Embryonic facial prominence (tissue), 1 donor: ENCODE data around the gene ETV6.
A peak's percentile ranks its signal among the peaks of the same experiment; 100 is the strongest.

ENCODE experiments used
- DNase-seq: peaks from one replicate; pipeline ENCODE4 v3.0.0-alpha.2; 2016; ENCODE audit errors: extremely low spot score

ETV6 gene

DNA sequence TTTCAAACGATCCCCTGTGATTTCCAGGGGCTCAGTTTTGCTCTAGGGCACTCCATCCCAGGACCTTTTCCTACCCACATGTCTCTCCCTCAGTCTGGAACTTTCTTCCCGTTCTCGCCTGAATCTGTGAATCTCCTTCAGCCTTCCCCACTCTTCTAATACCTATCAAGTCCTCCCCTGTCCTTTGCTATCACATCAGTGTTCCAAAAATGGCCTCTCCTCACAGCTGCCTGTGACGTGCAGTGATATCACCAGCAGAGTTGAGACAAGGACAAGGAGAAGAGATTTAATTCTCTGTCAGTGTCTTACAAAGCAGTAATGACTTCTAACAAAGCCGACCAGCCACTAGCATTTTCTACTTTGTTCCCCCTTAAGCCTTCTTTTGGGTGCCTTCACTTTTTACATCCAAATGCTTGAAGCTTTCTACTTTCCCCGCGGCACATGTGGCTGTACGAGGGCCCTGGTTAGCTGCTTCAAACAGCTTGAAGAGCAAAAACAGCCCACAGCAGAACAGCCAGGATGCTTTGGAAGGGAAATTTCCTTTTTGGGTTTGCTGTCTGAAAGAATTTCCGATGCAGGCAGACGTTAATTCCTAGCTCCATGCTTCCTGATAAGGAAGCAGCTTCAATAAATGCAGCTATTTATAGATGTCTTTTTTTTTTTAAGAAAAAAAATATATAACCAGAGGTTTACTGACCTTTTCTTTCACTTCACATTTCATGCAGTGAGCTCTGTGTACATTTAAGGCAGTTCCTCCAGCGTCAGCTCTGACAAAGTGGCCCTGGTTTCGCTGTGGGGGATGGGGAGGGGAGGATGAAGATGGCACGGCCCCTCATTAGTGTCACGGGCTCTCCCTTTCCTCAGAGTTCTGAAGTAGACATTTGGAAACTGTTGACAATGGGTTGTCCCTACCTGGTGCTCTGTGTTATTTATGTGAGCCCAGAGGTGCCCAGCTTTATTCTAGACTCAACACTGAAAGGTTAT is 109.3 kb downstream of the ETV6 start:
- DNase-seq: no peak

DNA sequence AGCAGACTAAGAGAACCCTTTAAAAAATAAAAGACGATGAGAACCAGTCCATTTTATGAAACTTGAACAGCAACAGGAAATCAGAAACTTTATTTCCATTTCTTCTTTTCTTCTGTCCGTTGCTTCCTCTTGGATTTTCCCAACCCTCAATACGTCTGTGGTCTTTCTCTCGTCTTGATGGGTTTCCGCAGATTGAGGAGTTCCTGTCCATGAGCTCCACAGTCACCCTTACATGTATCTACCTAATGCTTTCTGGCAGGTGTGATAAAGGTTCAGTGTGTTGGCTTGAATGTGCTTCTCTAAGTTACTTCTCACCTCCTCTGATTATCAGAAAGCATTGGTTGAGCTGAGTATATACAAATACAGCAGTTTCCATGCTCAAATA is 110.0 kb downstream of the ETV6 start:
- no peak for DNase-seq

DNA sequence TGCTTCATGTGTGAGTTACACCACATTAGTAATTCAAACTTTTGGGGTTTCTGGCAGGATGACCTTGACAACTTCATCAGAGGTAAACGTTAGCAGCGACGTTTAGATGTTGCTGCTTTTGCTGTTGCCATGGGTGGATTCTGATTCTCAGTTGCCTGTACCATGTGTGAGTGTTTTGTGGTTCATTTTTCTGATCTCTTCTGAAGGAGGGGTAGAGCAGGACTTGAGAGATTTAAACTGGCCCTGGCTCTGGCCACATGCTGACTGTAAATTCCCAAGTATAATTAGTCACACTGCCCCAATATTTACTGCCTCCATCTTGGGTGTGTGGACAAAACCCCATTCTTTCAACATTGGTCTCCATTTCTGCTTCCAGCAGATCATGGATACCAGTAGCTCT is 110.4 kb downstream of the ETV6 start:
- no peak for DNase-seq

DNA sequence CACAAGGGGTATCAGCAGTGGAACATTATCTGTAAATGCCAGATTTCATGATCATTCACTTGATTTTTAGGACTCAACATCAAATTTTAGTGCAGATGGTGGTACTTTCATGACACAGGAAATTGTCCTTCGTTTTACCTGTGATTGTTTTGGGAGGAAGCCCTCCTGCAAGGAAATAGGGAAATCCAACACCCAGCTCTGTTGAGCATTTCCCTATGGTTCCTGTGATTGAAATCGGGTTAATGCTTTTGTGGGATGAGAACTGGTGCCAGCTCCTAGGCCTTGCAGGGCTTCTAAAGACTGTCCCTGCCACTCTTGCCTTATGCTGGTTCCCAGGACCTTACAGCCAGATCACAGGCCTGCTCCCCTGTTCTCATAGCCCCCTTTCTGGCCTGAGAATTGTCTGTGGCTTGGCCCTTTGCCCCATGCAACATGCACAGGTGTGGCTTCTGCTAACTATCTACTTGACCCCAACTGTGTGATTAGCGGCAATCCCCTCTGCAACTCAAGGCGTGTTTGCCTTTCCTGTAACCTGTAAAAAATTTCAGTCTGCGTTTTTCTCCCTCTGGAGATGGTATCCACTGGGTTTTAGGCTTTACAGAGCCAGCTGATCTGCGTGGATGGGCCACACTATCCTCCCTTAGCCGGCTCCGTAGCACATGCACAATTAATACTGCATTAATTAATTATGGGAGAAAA is 112.5 kb downstream of the ETV6 start:
- no peak for DNase-seq

DNA sequence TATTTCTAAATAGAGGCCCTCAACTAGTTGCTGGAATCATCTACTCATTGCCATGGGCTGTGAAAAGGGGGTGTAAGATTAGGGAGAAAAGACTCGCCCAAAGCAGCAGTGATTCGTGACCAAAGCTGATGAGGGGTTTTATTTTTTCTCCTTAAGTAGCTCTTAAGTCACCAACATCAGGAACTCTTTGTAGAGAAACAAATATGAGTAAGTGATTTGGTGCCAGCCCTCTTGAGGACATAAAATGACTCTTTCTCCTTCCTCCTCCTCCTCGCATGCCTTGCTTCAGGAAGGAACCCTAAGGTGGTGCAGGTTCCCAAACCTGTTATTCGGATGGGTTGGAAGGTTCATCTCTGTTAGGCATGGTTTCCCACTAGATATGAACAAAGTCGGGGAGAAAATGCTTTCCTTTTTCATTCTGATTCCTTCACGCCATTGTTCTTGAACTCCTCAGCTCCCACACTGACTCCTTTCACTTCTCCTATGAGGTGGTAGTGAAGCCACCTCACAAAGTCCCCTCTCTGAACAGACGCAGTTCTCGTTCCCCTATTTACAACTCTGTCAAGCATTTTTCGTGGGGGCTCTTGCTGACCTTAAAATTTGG is 113.4 kb downstream of the ETV6 start:
- no peak for DNase-seq

DNA sequence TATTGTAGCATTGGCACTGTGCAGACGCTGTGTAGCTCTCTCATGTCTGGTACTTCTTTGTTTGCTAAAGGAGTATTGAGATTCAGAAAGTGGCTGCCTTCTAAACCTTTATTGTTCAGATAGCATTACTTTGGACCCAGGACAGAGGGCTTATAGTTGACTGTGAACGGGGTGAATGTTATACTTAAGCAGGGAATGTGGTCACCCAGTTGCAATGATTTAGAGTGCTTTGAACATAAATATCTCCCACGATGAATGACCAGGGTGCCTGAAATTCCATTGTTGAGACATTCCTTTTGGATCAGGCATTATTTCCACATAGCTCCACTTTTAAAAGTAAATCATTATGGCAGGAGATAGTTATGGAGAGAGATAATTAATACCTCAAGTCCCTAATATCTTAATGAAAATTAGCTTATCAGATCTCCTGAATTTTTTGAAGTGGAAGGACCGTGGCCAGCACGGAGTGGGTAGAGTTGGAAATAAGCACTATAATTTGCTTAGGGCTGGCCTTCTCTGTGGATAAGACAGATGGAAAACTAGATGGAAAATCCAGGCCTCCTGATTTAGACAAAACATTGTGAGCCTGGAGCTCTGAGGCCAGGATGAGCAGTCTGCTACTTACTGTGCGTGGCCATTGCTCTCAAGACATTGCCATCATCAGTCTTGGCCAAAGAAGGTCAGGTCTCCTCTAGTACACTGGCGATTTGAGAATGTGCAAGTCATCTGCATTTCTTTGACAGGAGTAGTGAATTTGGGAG is 114.5 kb downstream of the ETV6 start:
- no peak for DNase-seq

DNA sequence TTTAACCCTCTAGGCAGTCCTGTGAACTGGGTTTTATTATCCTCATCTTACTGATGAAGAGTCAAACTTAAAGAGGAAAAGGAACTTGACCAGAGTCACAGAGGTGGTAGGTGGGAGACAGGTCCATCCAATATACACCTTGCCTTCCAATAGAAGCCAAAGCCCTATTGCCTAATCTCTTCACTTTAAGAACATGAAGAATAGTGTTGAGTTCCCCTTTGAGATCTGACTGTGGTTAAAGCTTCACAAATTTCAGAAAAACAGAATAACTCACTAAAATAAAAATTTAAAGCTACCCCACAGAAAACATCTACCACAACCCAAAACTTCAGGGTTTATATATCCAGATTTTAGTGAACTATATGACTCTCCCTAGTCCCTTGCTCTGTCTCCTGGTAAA is 115.4 kb downstream of the ETV6 start:
- DNase-seq: no peak

DNA sequence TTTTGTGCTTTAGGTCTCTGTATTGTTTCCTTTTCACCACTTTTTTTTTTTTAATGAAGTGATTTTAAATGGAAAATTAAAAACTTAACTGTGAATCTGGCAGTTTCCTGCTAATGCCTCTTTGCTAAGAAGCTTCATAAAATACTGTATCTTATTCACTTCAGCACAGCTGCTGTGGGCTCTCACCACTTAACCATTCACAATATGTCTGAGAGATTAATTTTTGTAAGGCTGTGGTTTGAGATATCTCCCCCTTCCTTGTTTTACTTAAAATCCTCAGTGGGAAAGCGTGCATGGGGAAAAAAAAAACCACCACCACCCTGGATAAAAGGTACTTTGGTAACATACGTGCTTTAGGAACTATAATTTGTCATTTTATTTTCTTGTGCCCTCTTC is 115.9 kb downstream of the ETV6 start:
- DNase-seq: no peak

DNA sequence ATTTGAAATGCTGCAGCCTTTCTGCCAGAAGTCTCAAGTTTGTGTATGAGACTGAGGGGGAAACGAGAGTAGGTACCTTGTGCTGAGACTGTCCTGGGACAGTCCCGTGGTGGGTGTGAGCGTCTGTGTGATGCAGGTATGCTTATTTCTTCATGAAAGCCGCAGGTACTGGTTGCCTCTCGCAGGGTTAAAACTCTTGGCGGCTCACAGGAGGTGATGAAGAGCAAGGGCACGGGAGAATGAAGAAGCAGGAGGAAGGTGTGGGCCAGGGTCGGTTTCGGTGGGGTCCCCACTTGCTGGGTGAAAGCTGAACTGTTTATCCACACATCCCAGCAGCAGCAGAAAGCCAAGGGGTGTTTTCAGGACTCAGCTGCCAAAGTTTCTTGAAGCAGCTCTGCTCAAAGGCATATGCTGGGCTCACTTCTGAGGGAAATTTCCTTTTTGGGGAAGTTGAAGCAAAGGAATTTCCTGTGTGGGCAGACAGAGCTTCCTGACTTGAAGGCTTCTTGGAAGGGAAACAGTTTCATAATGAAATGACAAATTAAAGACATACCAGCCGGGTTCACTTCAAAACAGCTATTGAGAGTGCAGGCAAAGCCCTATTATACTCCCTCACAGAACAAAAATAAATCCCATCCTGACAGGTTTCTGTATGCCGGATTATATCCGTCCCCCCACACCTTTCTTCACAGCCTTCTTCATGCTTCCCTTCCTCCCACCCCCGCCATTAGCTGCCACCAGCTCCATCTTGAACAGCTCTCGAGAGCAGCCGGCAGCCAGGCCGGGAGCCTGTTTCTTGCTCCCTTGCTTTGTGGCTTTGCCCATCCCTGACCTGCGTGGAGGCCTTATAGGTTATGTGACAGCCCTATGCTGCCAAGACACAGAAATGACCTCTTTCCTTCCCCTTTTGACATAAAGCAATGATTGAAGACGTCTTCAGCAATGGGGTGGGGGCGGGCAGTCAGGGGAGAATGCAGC is 116.6 kb downstream of the ETV6 start:
- DNase-seq: peak; percentile 46

DNA sequence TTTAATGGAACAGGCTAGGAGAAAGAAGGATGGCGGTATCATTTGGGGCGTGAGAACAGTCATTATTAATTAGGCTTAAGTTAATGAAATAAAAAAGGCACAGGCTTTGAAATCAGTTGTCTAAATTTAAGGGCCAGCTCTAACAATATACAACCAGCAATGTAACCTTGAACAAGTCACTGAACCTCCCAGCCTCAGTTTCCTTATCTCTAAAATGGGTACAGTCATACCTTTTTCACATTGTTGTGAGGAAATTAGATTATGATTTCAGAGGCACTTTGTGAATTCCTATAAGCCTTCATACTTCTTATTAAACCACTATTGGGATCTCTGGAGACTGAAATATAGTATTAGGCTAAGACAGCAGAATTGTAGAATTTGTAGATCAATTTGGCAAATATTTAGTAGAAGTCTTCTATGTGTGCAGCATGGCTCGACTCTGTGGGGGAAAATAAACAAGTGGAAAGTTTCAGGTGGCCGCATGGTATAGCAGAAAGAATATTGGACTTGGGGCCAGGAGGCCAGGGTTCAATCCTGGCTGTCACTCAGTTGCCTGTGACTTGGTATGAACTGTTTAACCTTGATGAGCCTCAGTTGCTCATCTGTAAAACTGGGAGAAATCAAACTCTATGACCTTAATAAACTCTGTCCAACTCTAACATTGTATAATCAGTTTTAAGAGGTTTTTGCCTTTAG is 117.7 kb downstream of the ETV6 start:
- no peak for DNase-seq

DNA sequence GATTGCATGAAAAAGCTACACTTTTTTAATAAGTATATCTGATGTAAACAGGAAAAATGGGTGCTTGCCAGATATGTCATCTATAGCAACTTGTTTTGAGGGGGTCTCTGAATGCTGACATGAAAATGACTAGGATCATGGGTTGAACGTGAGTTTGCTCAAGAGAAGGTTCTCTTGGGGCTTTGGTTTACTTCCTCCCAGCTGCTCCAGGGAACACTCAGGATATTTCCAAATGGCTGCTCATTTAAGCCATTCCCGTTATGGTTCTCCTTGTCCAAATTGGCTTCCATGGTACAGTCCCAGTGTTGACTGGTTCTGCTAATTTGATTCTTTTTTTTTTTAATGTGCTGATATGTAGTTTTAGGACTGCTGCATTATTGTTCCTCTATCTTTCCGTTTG is 118.3 kb downstream of the ETV6 start:
- no peak for DNase-seq

DNA sequence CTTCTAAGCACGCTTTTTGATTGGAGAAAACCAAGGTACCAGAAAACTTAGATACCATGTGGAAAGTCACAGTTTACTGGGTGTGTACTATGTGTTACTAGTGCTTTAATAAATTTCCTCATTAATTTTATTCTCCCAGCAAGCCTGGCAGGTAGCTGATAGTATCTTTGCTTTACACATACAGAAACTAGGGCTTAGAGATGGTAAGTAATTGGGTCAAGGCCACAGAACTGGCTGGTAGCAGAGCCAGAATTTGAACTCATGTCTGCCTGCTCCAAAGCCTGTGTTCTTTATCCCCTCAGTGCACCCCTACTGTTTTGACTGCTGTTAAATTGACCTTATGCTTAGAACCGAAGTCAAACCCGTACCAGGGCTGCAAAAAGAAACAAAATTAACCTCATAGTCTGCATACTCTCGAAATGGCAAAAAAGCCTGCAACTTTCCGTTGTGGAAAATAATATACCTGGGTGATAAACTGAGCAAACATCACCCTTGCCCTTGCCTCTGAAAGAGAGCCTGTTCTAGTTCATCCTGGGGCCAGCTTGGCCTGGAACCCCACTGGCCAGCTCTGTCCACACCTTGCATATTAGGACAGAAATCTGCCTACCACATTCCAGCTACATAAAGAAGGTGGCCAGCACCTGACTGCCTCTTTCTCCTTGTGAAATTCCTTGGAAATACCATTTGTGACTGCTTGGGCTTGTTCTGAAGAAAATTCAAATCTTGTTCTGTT is 118.9 kb downstream of the ETV6 start:
- no peak for DNase-seq

DNA sequence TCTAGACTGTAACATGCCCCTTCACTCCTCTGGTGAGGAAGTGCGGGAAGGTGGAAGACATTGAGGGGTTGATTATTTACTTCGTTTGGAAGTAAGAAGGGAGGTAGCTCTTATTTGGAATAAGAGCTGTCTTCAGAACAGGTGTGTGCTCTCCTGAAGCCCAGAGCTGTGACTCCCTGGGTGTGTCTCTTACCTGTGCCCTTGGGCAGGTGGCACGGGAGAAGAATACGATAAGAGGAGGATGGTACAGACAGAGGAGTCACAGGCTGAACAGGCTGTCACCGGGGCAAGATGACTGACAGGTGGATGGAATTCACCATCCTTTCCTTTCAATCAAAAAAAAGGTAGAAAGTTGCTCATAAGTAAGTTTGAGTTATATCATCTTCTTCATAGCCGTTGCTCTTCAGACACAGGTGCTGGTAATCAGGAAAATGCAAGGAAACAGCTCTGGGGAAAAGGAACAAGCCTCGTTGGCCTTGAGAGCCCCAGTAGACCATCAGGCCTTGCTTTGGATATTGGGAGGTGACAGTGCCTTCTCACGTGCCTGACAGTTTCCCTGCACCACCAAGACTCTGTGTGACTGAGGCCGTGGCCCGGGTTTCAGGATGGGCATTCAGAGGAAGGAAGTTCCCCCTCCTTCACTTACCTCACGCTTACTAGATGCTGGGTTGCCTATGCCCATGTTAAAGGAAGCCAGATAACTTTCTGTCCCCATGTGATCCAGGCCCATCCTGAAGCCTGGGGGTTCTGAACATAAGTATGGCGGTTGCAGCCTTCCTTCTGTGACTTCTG is 120.4 kb downstream of the ETV6 start:
- no peak for DNase-seq

DNA sequence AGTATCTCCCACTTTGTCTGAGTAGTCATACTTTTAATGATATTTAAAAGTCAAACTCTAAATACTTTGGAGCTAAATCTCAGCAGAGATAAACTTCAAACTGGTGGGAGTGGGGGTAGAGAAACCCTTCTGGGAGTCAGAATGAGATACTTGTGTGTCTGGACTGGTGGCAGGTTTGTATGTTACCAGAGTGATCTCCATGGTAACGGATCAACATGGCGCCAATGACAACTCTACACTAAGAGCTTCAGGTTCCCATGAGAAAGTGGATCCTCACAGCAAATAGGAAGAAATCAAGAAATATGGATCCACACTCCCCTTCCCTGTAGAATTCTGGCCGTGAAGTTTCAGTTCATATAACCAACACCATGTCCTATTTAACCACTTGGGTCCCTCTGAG is 121.9 kb downstream of the ETV6 start:
- DNase-seq: no peak

DNA sequence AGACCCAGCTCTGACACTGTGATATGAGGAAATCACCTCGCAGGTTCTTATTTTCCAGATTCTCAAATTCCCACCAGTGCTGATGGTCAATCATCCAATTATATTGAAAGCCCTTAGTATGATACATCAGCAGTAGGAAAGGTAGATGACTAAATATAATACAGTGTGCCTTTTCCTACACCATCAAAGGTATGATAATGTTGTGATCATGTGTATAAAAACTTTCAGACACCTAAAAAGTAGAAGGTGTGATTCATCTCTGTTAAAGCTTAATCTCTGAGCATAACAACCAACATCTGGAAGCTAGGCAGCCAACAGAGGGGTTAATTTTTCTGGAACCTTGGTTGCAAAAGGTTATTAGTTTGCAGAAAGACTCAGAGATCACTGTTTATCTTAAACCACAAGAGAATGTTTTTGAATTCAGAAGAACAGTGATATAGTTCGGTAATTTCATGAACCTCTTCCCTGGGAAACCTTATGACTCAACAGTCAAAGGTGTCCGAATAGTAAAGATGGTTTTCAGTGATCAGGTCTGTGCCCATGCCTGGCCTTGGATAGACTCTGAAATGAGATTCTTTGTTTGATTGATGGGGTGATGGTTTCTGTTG is 122.5 kb downstream of the ETV6 start:
- no peak for DNase-seq

DNA sequence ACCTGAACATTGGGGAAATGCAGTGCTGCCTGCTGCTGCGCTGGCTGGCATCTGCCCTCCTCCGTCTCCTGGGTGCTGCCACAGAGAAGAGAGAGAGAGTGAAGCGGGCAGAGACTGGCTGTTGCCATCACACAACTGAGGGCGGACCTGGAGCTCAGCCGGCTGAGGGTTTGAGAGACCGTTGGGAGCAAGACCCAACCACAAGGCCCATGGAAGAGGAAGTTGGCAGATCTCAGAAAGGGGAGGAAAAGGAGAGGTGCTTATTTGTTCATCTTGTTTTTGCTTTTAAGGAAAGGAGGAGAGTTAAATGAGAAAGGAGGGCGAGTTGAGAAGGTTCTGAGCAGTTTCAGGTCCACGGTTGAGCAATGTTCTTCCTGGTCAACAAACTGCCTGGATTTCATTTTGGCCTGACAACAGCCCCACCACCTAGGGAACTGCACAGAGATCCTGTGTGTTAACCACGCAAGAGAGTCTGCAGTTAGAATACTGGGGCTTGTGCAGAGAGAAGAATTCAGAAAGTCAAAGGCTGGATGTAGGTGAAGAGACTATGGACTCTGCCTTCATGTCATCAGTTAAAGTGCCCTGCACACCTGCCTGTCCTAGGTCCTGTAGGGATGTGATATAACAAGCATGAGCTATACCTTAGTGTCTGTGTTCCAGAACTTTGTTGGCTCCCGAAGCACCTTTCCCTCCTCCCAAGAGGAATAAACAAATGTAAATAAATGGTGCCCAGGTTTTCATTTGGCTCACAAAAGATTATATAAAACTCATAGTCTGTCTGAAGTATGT is 124.6 kb downstream of the ETV6 start:
- DNase-seq: no peak

DNA sequence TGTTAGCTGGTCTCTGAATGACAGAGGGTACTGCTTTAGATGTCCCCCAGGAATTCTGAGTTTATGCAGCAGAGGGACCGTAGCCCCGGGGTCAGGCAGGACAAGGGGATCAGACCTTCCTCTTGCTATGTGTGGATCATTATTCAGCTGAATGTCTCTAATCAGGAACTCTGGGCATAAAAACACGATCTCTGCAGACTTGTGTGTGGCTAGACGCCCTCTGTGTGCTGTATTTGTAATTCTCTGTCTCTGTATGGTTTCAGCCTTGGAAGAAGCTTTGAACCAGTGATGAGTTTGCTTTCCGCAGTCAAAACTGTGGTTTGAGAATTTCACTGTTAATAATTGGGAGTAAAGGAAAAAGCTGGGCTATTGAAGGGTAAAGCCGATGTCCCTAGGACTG is 125.3 kb downstream of the ETV6 start:
- DNase-seq: no peak
